GM19328 (cell line): ENCODE data around the gene CLASRP.

Experiments
- ATAC-seq: cut with Tn5 transposase; IDR thresholded peaks from one replicate; pipeline ENCODE4 v1.9.1; 2021; ENCODE audit warnings: mild to moderate bottlenecking, moderate library complexity; ENCODE audit not compliant: unreplicated experiment

Gene CLASRP

GRCh38 chr19:45019187-45019586 is 19.7 kb upstream of the CLASRP start:
- no peak for ATAC-seq

- no peak for ATAC-seq
Observed at GRCh38 chr19:45020071-45020470, 18.8 kb upstream of the CLASRP start.

DNA sequence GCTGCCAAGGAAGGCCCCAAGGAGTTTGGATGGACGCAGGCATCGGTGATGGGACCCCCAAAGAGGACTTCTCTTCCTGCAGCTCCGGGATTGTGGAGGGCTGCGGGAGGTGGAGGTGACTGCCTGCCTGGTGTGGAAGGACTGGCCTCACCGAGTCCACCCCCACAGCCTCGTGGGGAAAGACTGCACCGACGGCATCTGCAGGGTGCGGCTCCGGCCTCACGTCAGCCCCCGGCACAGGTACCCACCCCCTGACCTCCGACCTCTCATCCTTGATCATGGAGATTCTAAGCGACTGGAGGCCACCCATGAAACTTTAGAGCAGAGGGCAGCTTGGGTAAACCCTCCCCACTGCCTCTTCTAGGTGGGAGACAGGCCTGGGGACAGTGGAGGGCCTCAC is 16.9 kb upstream of the CLASRP start:
- ATAC-seq, result no peak

- ATAC-seq, result no peak
Observed at GRCh38 chr19:45023048-45023447, 15.8 kb upstream of the CLASRP start.

DNA sequence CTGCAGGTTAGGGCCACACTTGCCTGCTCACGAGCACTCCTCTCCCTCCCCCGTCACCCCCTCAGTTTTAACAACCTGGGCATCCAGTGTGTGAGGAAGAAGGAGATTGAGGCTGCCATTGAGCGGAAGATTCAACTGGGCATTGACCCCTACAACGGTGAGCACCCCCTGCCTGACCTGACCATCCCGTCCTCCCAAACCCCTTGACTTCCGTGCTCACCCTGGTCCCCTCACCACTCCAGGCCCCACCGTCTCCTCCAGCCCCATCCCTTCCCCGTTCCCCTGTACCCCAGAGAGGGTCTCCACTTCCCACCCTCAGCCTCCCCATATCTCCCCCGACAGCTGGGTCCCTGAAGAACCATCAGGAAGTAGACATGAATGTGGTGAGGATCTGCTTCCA is 13.6 kb upstream of the CLASRP start:
- ATAC-seq, result no peak

DNA sequence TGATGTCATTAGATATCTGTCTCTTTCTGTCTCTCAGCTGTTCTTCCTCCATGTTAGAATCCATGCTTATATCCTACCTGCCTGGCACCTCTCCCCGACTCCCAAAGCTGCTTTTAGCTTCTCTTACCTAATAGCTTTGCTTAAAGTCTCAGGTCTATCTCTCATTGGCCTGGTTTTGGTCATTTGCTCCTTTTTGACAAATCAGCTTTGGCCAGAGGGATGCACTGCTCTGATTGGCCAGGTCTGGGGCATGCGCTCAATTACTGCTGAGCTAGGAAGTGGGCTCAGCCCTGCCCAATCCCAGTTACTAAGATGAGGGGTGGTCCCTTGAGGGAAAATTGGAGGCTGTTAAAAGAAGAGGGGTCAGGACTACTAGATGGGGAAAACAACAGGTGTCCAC is 11.5 kb upstream of the CLASRP start:
- no peak for ATAC-seq

DNA sequence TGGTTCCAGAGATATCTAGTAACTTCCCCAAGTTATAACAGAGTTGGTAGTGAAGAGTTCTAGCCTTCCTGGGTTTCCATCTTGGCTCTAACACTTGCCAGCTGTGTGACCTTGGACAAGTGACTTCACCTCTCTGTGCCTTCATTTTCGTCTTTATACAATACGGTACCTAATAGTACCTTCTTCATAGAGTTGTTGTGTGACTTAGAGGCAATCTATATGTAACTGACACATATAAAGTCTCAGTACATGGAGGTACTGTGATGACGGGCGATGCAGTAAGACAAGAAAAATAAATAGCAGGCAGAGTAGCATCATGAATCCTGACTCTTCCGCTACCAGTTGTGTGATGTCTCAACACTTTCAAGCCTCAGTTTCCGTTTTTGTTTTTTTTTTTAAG is 8.0 kb upstream of the CLASRP start:
- no peak for ATAC-seq

GRCh38 chr19:45032421-45032820 is 6.4 kb upstream of the CLASRP start:
- ATAC-seq, result no peak

- ATAC-seq, result no peak
Observed at GRCh38 chr19:45035755-45036154, 3.1 kb upstream of the CLASRP start.

DNA sequence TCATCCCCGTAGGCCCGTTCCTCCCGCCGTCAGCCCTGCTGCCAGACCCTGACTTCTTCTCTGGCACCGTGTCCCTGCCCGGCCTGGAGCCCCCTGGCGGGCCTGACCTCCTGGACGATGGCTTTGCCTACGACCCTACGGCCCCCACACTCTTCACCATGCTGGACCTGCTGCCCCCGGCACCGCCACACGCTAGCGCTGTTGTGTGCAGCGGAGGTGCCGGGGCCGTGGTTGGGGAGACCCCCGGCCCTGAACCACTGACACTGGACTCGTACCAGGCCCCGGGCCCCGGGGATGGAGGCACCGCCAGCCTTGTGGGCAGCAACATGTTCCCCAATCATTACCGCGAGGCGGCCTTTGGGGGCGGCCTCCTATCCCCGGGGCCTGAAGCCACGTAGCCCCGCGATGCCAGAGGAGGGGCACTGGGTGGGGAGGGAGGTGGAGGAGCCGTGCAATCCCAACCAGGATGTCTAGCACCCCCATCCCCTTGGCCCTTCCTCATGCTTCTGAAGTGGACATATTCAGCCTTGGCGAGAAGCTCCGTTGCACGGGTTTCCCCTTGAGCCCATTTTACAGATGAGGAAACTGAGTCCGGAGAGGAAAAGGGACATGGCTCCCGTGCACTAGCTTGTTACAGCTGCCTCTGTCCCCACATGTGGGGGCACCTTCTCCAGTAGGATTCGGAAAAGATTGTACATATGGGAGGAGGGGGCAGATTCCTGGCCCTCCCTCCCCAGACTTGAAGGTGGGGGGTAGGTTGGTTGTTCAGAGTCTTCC is 1.3 kb upstream of the CLASRP start:
- no peak for ATAC-seq

- no peak for ATAC-seq
Observed at GRCh38 chr19:45040059-45040771, 1.4 kb downstream of the CLASRP start.

GRCh38 chr19:45041125-45041524 is 2.3 kb downstream of the CLASRP start:
- no peak for ATAC-seq

GRCh38 chr19:45045671-45046353 is 7.0 kb downstream of the CLASRP start:
- ATAC-seq, result no peak

- no peak for ATAC-seq
Observed at GRCh38 chr19:45046355-45046754, 7.5 kb downstream of the CLASRP start.

DNA sequence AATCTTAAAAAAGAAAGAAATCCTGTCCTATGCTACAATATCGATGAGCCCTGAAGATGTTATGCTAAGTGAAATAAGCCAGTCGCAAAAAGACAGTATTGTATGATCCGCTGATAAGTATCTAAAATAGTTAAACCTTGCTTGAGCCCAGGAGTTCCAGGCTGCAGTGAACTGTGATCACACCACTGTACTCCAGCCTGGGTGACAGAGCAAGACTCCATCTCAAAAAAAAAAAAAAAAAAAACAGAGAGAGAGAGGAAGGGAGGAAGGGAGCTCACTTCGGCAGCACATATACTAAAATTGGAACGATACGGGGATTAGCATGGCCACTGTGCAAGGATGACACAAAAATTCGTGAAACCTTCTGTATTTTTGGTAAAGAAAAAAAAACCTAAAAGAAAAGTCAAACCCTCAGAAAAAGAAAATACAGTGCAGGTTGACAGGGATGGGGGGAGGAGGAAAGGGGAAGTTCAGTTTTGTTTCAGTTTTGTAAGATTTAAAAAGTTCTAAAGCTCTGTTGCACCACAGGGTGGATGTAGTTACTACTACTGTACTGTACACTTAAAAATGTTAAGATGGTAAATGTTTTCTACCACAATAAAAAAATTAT is 8.4 kb downstream of the CLASRP start:
- ATAC-seq, result no peak

DNA sequence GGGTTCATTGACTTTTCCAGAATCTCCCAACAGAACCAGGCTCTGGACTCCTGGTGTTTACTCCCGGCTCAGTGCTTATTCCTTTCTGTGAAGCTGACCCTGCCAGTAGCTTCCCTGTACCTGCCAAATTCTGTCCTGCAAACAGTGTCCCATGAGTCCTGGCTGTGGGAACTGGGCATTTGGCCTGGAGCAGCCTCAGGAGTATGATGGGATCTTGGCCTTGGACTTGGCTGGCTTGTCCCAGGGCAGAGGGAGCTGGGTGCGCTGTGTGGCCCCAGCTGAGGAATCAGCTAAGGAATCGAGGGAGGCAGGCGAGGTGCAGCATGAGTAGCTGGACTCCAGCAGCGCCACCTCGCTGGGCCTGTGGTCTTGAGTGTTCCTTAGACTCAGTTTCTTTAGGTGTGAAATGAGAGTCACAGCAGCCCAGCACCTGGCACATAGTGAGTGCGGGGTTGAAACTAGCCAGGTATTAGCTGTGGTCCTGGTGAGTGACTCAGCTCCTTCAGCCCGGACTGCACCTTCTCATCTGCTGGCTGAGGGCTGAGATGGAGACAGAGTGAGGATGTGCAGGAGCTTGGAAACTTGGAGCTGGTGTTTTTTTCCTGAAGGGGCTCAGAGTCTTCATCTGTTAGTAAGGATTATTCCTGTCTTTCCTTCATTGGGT is 10.4 kb downstream of the CLASRP start:
- no peak for ATAC-seq

DNA sequence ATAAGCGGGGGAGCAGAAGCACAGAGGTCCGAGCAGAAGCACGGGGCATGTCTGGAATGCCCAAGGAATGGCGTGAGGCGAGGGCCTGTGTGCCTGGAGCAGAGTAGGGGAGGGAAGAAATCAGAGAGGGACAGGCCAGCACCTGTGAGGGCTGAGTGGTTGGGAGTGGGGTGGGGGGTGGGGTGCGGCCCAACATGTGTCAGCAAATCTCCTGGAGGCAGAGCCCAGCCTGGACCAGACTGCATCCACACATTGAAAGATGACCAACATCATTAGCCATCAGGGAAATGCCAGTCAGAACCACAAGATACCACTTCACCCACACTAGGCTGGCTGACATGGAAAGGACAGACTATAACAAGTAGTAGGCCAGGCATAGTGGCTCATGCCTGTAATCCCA is 11.2 kb downstream of the CLASRP start:
- ATAC-seq, result no peak

- no peak for ATAC-seq
Observed at GRCh38 chr19:45051929-45052579, 13.2 kb downstream of the CLASRP start.

DNA sequence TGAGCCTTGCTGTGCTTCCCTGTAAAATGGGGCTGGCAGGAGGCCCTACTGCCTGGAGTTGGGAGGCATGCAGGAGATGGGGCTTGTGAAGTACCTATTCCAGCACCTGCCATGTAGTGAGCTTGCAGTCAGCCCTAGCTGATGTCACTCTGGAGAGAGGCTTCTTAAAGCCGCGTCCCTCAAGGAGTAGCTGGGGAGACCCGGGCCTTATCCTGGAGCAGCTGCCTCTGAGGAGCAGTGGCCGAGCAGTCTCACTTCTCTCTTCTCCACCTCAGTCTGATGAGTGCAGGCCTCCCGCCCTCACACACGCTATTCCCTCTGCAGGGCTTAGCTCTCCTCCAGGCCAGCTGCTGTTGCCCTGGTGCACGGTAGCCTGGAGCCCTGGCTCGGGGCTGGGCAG is 18.0 kb downstream of the CLASRP start:
- no peak for ATAC-seq

DNA sequence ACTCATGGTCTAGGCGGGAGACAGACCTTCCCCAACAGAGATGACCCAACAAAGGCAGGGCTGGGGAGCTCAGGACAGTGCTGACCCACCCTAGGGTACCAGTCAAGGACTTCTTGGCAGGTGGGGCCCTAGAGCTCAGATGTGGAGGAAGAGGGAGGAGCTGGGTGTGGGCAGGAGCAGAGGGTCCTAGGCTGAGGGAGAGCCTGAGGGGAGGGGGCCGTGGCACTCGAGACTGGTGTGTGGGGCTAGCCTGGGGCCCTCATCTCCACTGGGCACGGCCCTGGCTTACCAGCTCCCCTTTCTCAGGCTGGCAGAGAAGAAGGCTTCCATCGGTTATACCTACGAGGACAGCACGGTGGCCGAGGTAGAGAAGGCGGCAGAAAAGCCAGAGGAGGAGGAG is 18.6 kb downstream of the CLASRP start:
- ATAC-seq, result no peak
